OCI-LY1 (cell line): ENCODE data around the gene GCLC.

ENCODE experiments used
- CTCF ChIP-seq: fragments of 200-600 bp; sonication (generic), shearing (Covaris generic); IDR thresholded peaks from 2 replicates; pipeline ENCODE4 v1.5.1; 2017; ENCODE audit warnings: mild to moderate bottlenecking, antibody characterized with exemption, low read length, moderate library complexity, mixed read lengths
- EZH2 ChIP-seq: fragments of 200-600 bp; sonication (generic), shearing (Covaris generic); IDR thresholded peaks from 2 replicates; pipeline ENCODE4 v1.8.0; 2017; ENCODE audit warnings: borderline replicate concordance, mixed run types, mild to moderate bottlenecking, antibody characterized with exemption, low read length, moderate library complexity, mixed read lengths

- TF ChIP-seq EZH2 (no peak), CTCF (no peak)
Observed at GRCh38 chr6:53466257-53466656, 78.6 kb downstream of the GCLC start.
